Tibial nerve (tissue), 4 donors: ENCODE measurements around the gene DAP3.

Experiments used
- EP300 ChIP-seq, 2 donors: sonication (generic); formaldehyde crosslinking; IDR thresholded peaks; one replicate each; pipeline ENCODE4 v1.6.1; 2017; ENCODE audit warnings: antibody characterized with exemption in 2 of 2, mild to moderate bottlenecking in 1 of 2
- TF ChIP-seq, protein P1 (sequence below), 5 experiments: fragments of 200-600 bp in 3 of 5; fragments of 450-650 bp in 2 of 5; sonication (generic) in 3 of 5; IDR thresholded peaks; one replicate each; pipeline ENCODE4 v1.5.1; 2016 to 2019; ENCODE audit warnings: antibody characterized with exemption in 5 of 5, mild to moderate bottlenecking in 3 of 5, moderate library complexity in 2 of 5

DNA sequence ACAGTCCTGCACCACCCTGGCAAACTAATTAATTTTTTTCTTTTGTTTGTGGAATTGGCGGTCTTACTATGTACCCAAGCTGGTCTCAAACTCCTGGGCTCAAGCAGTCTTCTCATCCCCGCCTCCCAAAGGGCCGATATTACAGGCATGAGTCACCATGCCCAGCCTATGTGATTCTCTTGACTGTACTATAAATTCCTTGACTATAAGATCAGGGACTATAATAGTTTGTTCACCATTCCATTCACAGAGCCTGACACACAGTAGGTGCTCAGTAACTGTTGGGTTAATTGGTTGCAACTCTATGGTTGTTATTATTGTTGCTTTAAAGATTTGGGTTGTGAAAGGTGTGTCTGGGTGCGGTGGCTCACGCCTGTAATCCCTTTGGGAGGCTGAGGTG lies 17.2 kb downstream of the DAP3 start:
- TF ChIP-seq, protein P1, sequence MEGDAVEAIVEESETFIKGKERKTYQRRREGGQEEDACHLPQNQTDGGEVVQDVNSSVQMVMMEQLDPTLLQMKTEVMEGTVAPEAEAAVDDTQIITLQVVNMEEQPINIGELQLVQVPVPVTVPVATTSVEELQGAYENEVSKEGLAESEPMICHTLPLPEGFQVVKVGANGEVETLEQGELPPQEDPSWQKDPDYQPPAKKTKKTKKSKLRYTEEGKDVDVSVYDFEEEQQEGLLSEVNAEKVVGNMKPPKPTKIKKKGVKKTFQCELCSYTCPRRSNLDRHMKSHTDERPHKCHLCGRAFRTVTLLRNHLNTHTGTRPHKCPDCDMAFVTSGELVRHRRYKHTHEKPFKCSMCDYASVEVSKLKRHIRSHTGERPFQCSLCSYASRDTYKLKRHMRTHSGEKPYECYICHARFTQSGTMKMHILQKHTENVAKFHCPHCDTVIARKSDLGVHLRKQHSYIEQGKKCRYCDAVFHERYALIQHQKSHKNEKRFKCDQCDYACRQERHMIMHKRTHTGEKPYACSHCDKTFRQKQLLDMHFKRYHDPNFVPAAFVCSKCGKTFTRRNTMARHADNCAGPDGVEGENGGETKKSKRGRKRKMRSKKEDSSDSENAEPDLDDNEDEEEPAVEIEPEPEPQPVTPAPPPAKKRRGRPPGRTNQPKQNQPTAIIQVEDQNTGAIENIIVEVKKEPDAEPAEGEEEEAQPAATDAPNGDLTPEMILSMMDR (IDR thresholded peaks at IDR 0.05): no peak
- no peak for TF ChIP-seq EP300 (IDR thresholded peaks at IDR 0.05)
